SKM-1 treated with dmso at 0.1 percent for 144 hours (cell line): Measurements from ENCODE around the gene CLEC4F.
"Not testable (repeated sequence)": the region's sequence is repeated elsewhere in the genome, so short reads cannot be mapped to it uniquely, and the experiment has no call there.

Source experiments
- DNase-seq: peaks from one replicate; lab custom pipeline; 2025; ENCODE audit not compliant: unreplicated experiment; lab: John Stamatoyannopoulos, UW

Gene CLEC4F

GRCh38 chr2:70827388-70827787 lies 7.0 kb upstream of the CLEC4F start:
- no peak for DNase-seq

- DNase-seq = peak; percentile 42
These were observed 6.4 kb upstream of the CLEC4F start for GRCh38 chr2:70826696-70827350.

GRCh38 chr2:70823249-70823648 lies 2.9 kb upstream of the CLEC4F start:
- DNase-seq = no peak

GRCh38 chr2:70822843-70823242 lies 2.4 kb upstream of the CLEC4F start:
- no peak for DNase-seq

- no peak for DNase-seq
These were observed 3.0 kb downstream of the CLEC4F start for GRCh38 chr2:70817284-70817954.

- no peak for DNase-seq
These were observed 3.7 kb downstream of the CLEC4F start for GRCh38 chr2:70816726-70817125.

- DNase-seq = no peak
These were observed 11.1 kb downstream of the CLEC4F start for GRCh38 chr2:70808983-70809958.

- no peak for DNase-seq
These were observed 12.6 kb downstream of the CLEC4F start for GRCh38 chr2:70807828-70808118.

- DNase-seq = no peak
These were observed 13.1 kb downstream of the CLEC4F start for GRCh38 chr2:70807102-70807827.

- DNase-seq = no peak
These were observed 13.8 kb downstream of the CLEC4F start for GRCh38 chr2:70806620-70807019.

- DNase-seq = no peak
These were observed 14.4 kb downstream of the CLEC4F start for GRCh38 chr2:70806013-70806412.

GRCh38 chr2:70801607-70802263 lies 18.7 kb downstream of the CLEC4F start:
- DNase-seq = no peak

- no peak for DNase-seq
These were observed 20.7 kb downstream of the CLEC4F start for GRCh38 chr2:70799706-70800105.

GRCh38 chr2:70797996-70798395 lies 22.4 kb downstream of the CLEC4F start:
- not testable (repeated sequence) for DNase-seq

- no peak for DNase-seq
These were observed 22.9 kb downstream of the CLEC4F start for GRCh38 chr2:70797506-70797905.

- DNase-seq = no peak
These were observed 24.1 kb downstream of the CLEC4F start for GRCh38 chr2:70796262-70796661.

GRCh38 chr2:70795164-70795995 lies 25.0 kb downstream of the CLEC4F start:
- no peak for DNase-seq

- peak; percentile 78 for DNase-seq
These were observed 26.9 kb downstream of the CLEC4F start for GRCh38 chr2:70793450-70793849.

- DNase-seq = no peak
These were observed 30.1 kb downstream of the CLEC4F start, which contains the start of gene FIGLA for GRCh38 chr2:70790136-70790828. Gene FIGLA, minus strand, starts transcription at chr2:70790643. Its CDS starts 5 bp downstream, at chr2:70790638.
